Right lobe of liver (tissue), 6 donors: ENCODE data around the gene NSL1. TPM values are rescaled to one million over a fixed set of nuclear protein-coding genes. Genes with fewer than 3 reads are reported as not detected.

Experiments
- ATAC-seq, 4 donors: fragments of 200-7000 bp; cut with Tn5 transposase; one replicate each; pipeline ENCODE4 v1.9.1; 2020; ENCODE audit warnings: mild to moderate bottlenecking in 4 of 4, moderate library complexity in 4 of 4
- DNase-seq, 3 donors: peaks; one replicate each; pipeline ENCODE4 v3.0.0-alpha.2; 2020
- H3K27ac ChIP-seq, 3 donors: fragments of 200-600 bp; one replicate each; pipeline ENCODE4 v1.8.0; 2022
- H3K27me3 ChIP-seq, 2 donors: fragments of 200-600 bp; one replicate each; pipeline ENCODE4 v1.8.0; 2022
- H3K36me3 ChIP-seq, 4 donors: fragments of 200-600 bp; sonication (generic) in 1 of 4; one replicate each; pipeline versions ENCODE4 v1.5.1 to v1.8.0; 2017 to 2022; ENCODE audit warnings: control low read depth in 1 of 4
- H3K4me1 ChIP-seq, 4 donors: fragments of 200-600 bp; sonication (generic) in 1 of 4; one replicate each; pipeline versions ENCODE4 v1.5.1 to v1.8.0; 2017 to 2022; ENCODE audit warnings: control low read depth in 1 of 4
- H3K4me3 ChIP-seq, 3 donors: fragments of 200-600 bp; one replicate each; pipeline ENCODE4 v1.8.0; 2022
- H3K9me3 ChIP-seq, 4 donors: fragments of 200-600 bp; sonication (generic) in 1 of 4; one replicate each; pipeline versions ENCODE4 v1.5.1 to v1.8.0; 2017 to 2022; ENCODE audit warnings: control low read depth in 1 of 4
- POLR2A ChIP-seq: fragments of 450-650 bp; IDR thresholded peaks from one replicate; pipeline ENCODE4 v1.6.1; 2017; ENCODE audit warnings: antibody characterized with exemption, mild to moderate bottlenecking
- WGBS: methylation state at CpG from one replicate; pipeline ENCODE4 v1.1.6; 2018; ENCODE audit warnings: low coverage, low lambda C conversion rate; ENCODE audit not compliant: insufficient coverage; ENCODE audit errors: missing lambda C conversion rate; 5-methylcytosine and 5-hydroxymethylcytosine counted together
- intact Hi-C, 2 donors: fragments of 100-400 bp; cut with DNase I; formaldehyde crosslinking; loops; one replicate each; pipeline versions ENCODE4 v1.11.2 to v1.14.1; 2022
- total RNA-seq, 6 experiments: library from RNA; depleted of rRNA in 2 of 6; stranded (reverse); fragments of >200 nt in 2 of 6; fragmentation: NEBNext Ultra II Directional in 3 of 6; extraction: Animal tissue kit (Norgen Biotek cat#: 25700) in 3 of 6; gene quantifications; one replicate each; pipeline versions ENCODE4 v1.1.0 to v1.2.4, GENCODE V29; 2016 to 2023
- TF ChIP-seq, protein P1 (sequence below), 4 donors: fragments of 200-600 bp in 3 of 4; fragments of 450-650 bp in 1 of 4; IDR thresholded peaks; one replicate each; pipeline versions ENCODE4 v1.5.1 to v1.8.0; 2016 to 2022; ENCODE audit warnings: antibody characterized with exemption in 4 of 4, mild to moderate bottlenecking in 2 of 4
- donor health status: DM: no; HTN: yes; CAD: no.
- donor health status: DM: no; HTN: no; CAD: no.
- donor health status: DM: no; HTN: no; CAD: no.
- donor health status: DM: no; HTN: yes; CAD: no.
- donor health status: DM: no; HTN: yes; CAD: no.

The NSL1 gene
- total RNA-seq, 6 experiments from 2014 or later: 13.3 to 26.5 (median 16.2) TPM

DNA sequence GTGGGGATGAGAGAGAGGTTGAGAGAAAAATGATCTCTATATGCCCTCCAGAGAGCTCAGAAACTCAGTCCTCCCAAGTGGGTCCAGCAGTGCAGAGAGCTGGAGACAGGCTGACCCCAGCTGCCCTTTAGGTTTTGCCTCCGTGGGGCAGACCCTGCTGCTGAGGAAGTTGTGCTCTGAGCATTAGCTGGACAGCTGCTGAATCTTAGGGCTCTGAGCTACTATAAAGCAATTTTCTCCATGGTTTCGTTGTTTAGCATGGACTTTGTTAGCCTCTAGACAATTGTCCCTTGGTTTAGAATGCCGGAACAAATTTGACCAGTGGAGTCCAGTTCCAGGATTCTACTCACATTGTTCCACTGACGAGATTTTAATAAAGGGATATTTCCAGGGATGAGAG, 114.0 kb downstream of the NSL1 start:
- Histone ChIP-seq H3K9me3 (no peaks in the 10 kb centered on the region), H3K27me3 (no peaks in the 10 kb centered on the region), H3K27ac (no peak overlapping the region), H3K4me3 (no peak overlapping the region), H3K4me1 (no peaks in the 10 kb centered on the region), H3K36me3 (no peaks in the 10 kb centered on the region)
- ATAC-seq (no peak), DNase-seq (no peak)
- no peak for TF ChIP-seq POLR2A
- TF ChIP-seq, protein P1, sequence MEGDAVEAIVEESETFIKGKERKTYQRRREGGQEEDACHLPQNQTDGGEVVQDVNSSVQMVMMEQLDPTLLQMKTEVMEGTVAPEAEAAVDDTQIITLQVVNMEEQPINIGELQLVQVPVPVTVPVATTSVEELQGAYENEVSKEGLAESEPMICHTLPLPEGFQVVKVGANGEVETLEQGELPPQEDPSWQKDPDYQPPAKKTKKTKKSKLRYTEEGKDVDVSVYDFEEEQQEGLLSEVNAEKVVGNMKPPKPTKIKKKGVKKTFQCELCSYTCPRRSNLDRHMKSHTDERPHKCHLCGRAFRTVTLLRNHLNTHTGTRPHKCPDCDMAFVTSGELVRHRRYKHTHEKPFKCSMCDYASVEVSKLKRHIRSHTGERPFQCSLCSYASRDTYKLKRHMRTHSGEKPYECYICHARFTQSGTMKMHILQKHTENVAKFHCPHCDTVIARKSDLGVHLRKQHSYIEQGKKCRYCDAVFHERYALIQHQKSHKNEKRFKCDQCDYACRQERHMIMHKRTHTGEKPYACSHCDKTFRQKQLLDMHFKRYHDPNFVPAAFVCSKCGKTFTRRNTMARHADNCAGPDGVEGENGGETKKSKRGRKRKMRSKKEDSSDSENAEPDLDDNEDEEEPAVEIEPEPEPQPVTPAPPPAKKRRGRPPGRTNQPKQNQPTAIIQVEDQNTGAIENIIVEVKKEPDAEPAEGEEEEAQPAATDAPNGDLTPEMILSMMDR (IDR thresholded peaks at IDR 0.05): no peak
- 54% methylated on average over 3 of the region's 4 CpGs for WGBS
- intact Hi-C loops: no loop called here

DNA sequence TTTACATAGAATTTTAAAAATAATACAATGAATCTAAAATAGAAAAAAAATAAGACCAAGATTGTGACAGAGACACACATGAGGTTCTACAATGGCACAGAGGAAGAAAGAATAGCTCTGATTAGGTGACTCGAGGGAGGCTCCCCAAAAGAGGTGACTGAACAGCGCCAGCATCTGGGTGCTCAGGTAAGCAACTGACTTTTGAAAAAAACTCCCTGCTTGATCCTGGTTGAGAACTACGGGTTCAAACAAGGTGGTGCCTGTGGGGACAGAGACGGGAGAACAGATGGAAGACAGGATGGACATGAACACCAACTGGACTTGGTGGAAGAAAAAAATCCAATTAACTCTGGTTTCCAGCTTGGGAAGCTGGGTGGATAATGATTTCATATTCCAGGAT, 114.4 kb downstream of the NSL1 start:
- H3K36me3 ChIP-seq: no peaks in the 10 kb centered on the region
- H3K9me3 ChIP-seq: no peaks in the 10 kb centered on the region
- intact Hi-C loops: no loop called here
- 76% methylated on average over 4 of the region's 4 CpGs for WGBS
- H3K4me3 ChIP-seq: no peak overlapping the region
- H3K27ac ChIP-seq: no peak overlapping the region
- ATAC-seq: no peak
- H3K4me1 ChIP-seq: no peaks in the 10 kb centered on the region
- H3K27me3 ChIP-seq: no peaks in the 10 kb centered on the region
- TF ChIP-seq, protein P1 (IDR thresholded peaks at IDR 0.05): no peak
- TF ChIP-seq POLR2A: no peak
- DNase-seq: no peak

Other genes with a start within 250 kb of the NSL1 start
- gene ATF3, start 183.0 kb downstream of the NSL1 start, total RNA-seq: 10 to 100 TPM in 5 of 6 experiments, 1 to 10 TPM in 1; 3.7 to 77.2 (median 15.1) TPM
- gene BATF3, start 91.9 kb downstream of the NSL1 start, total RNA-seq: 1 to 10 TPM in 2 of 6 experiments, under 1 TPM in 1, not detected in 3; 0.68 to 2.7 (median 1.2) TPM
- gene TATDN3, start 117 bp upstream of the NSL1 start, total RNA-seq: 1 to 10 TPM; 6.0 to 9.3 (median 6.6) TPM
- 1 to 10 TPM in 1 of 6 experiments, not detected in 5; 1.2 TPM for gene SPATA45, start 55.9 kb upstream of the NSL1 start, total RNA-seq
- gene FLVCR1, start 66.5 kb upstream of the NSL1 start, total RNA-seq: 1 to 10 TPM; 1.6 to 5.8 (median 2.1) TPM
- gene VASH2, start 158.8 kb upstream of the NSL1 start, total RNA-seq: under 1 TPM in 3 of 6 experiments, not detected in 3; 0.04 to 0.32 (median 0.07) TPM
- gene ANGEL2, start 224.1 kb upstream of the NSL1 start, total RNA-seq: 10 to 100 TPM; 12.1 to 23.2 (median 15.2) TPM